ENCODE measurements around the gene ADGRB3.

GRCh38 chr6:69286331-69286730, 651.2 kb downstream of the ADGRB3 start:
- no peak for TF ChIP-seq CTCF (IDR thresholded peaks at IDR 0.05; ENCODE audit: low read length)
- no peak for TF ChIP-seq EZH2 (IDR thresholded peaks at IDR 0.05; ENCODE audit: borderline replicate concordance, low read length)
